Erythroblast (primary cell): Measurements from ENCODE around the gene RAD51B.
"Not testable (repeated sequence)": the region's sequence is repeated elsewhere in the genome, so short reads cannot be mapped to it uniquely, and the experiment has no call there.

Experiments used
- GATA1 ChIP-seq: IDR thresholded peaks from 2 replicates; pipeline ENCODE4 v1.6.1; 2011; ENCODE audit warnings: low read depth, mild to moderate bottlenecking, control low read depth, low read length, moderate library complexity
- POLR2A ChIP-seq: IDR thresholded peaks from 2 replicates; pipeline ENCODE4 v1.6.1; 2011; ENCODE audit warnings: mild to moderate bottlenecking, low read length

- TF ChIP-seq POLR2A, GATA1: not testable (repeated sequence)
Observed at GRCh38 chr14:68048815-68049214, 229.2 kb downstream of the RAD51B start.
